Progenitor cell of endocrine pancreas (in vitro differentiated cells): ENCODE measurements around the gene CNTN5. TPM values are rescaled to one million over a fixed set of nuclear protein-coding genes. Genes with fewer than 3 reads are reported as not detected.

ENCODE experiments used
- DNase-seq: peaks from one replicate; pipeline ENCODE4 v3.0.0; 2021; ENCODE audit warnings: low spot score; ENCODE audit not compliant: unreplicated experiment
- H3K27ac Mint-ChIP-seq: 2 replicates; pipeline ENCODE4 v1.8.0; 2021; ENCODE audit warnings: mild to moderate bottlenecking, moderate library complexity, mixed read lengths
- H3K27me3 Mint-ChIP-seq: 2 replicates; pipeline ENCODE4 v1.8.0; 2021; ENCODE audit warnings: mixed read lengths
- H3K36me3 Mint-ChIP-seq: 2 replicates; pipeline ENCODE4 v1.8.0; 2022; ENCODE audit warnings: mixed read lengths; ENCODE audit not compliant: insufficient read depth
- H3K4me1 Mint-ChIP-seq: 2 replicates; pipeline ENCODE4 v1.8.0; 2021; ENCODE audit warnings: low read depth, mixed read lengths
- H3K4me3 Mint-ChIP-seq: 2 replicates; pipeline ENCODE4 v1.8.0; 2021; ENCODE audit warnings: low read depth, mild to moderate bottlenecking, moderate library complexity, mixed read lengths
- H3K9me3 Mint-ChIP-seq: 2 replicates; pipeline ENCODE4 v1.8.0; 2021; ENCODE audit warnings: low read depth, mixed read lengths
- CTCF ChIP-seq: fragments of 200-600 bp; sonication (generic); IDR thresholded peaks from one replicate; pipeline ENCODE4 v1.5.0; 2021; ENCODE audit warnings: antibody characterized with exemption, mild to moderate bottlenecking; ENCODE audit not compliant: unreplicated experiment
- total RNA-seq: library from RNA; stranded (reverse); gene quantifications from 2 replicates; pipeline ENCODE4 v1.2.1, GENCODE V29; 2021

Gene CNTN5
- total RNA-seq, 1 donor from 2014 or later, result 0.50 TPM

DNA sequence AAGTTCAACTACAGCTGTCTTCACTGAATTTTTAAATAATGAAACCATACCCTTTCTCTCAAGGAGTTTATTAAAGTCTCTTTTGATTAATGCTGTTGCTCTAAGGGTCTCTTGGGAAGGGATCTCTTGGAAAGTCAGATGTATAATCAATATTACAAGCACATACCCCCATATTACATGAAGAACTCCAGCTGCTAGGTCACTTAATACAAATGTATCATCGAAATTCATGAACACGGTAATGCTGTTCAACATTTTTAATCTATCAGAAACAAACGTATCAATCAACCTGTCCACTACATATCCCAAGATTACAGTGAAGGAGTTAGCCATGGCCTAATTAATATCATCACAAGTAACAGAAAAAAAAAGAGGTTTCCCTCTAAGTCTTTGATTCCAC is 1283.1 kb downstream of the CNTN5 start:
- no peak for DNase-seq
- TF ChIP-seq CTCF, result no peak
- no peak overlapping the region for H3K27ac Mint-ChIP-seq
- H3K9me3 Mint-ChIP-seq, result no peaks in the 10 kb centered on the region
- no peaks in the 10 kb centered on the region for H3K4me1 Mint-ChIP-seq
- H3K4me3 Mint-ChIP-seq, result no peak overlapping the region
- no peaks in the 10 kb centered on the region for H3K27me3 Mint-ChIP-seq
- H3K36me3 Mint-ChIP-seq, result no peaks in the 10 kb centered on the region

DNA sequence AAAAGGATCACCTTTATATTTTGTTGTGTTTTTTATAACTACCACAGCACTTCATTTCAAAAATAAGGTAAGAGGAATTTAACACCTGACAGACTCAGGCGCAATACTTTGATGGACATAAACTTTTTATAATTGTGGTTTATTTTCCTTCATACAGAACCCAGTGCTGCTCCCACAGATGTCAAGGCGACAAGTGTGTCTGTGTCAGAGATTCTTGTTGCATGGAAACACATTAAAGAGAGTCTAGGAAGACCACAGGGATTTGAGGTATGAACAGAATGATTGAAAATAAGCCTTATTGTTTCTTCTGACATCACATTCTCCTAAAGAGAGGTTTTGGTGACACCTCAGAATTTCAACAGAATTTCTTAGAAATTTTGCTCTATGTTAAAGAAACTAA is 1287.5 kb downstream of the CNTN5 start:
- Mint-ChIP-seq H3K9me3 (no peaks in the 10 kb centered on the region), H3K27me3 (no peaks in the 10 kb centered on the region), H3K27ac (no peak overlapping the region), H3K36me3 (no peaks in the 10 kb centered on the region), H3K4me1 (no peaks in the 10 kb centered on the region), H3K4me3 (no peak overlapping the region)
- TF ChIP-seq CTCF, result no peak
- no peak for DNase-seq

DNA sequence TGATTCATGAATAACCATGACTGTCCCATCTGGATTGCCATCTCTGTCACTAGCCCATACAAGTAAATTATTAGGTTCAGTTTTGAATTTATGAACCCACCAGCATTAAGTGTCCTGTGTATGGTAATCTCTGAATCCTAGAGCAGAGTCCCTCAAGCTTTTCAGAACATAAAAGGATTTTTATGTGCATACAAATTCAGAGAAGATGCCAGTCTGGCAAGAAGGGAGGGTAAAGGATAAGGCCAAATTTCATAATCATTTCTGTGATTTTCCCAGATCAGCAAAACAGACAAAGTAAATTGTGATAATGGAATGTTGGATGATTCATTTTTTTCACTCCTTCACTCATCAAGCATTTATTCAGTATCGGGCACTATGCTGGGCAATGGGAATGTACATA is 1295.2 kb downstream of the CNTN5 start:
- no peaks in the 10 kb centered on the region for H3K36me3 Mint-ChIP-seq
- H3K9me3 Mint-ChIP-seq, result no peaks in the 10 kb centered on the region
- no peak overlapping the region for H3K4me3 Mint-ChIP-seq
- no peak for DNase-seq
- no peak overlapping the region for H3K27ac Mint-ChIP-seq
- no peak for TF ChIP-seq CTCF
- no peaks in the 10 kb centered on the region for H3K27me3 Mint-ChIP-seq
- H3K4me1 Mint-ChIP-seq, result no peaks in the 10 kb centered on the region

DNA sequence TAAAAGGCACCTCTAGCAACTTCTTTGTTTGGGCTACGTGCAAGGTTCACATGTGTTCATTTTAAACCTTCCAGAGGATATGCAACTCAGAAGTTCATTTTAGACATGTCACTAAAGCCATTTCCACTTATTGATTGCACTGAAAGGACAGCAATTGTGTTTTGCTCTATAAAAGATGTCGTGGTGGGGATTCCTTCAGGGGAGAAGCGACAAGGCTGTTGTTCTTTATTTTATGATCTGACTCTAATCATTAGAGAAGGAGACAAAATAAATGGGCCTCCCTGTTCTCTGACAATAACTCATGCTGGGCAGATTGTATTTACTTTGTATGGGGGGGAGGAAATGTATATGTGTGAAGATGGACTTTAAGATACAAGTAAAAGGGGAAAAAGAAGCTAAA is 1296.2 kb downstream of the CNTN5 start:
- DNase-seq, result no peak
- Mint-ChIP-seq H3K4me1 (no peaks in the 10 kb centered on the region), H3K36me3 (no peaks in the 10 kb centered on the region), H3K9me3 (no peaks in the 10 kb centered on the region), H3K27me3 (no peaks in the 10 kb centered on the region), H3K4me3 (no peak overlapping the region), H3K27ac (no peak overlapping the region)
- TF ChIP-seq CTCF, result no peak

DNA sequence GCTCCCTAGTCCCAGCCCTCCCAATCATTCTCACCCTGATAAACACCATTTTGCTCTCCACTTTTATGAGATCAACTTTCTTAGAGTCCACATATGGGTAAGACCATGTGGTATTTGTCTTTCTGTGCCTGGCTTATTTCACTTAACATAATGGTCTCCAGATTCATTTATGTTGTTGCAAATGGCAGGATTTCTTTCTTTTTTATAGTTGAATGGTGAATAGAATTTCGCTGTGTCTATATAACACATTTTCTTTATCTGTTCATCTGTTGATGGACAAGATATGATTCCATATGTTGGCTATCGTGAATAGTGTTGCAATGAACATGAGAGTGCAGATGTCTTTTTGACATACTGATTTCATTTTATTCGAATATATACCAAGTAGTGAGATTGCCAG is 1298.9 kb downstream of the CNTN5 start:
- H3K4me1 Mint-ChIP-seq, result peaks cover 6% of the 10 kb centered on the region
- no peaks in the 10 kb centered on the region for H3K27me3 Mint-ChIP-seq
- H3K27ac Mint-ChIP-seq, result no peak overlapping the region
- no peaks in the 10 kb centered on the region for H3K36me3 Mint-ChIP-seq
- no peak for TF ChIP-seq CTCF
- no peaks in the 10 kb centered on the region for H3K9me3 Mint-ChIP-seq
- H3K4me3 Mint-ChIP-seq, result no peak overlapping the region
- no peak for DNase-seq
